Liver (tissue), 9 donors: ENCODE measurements around the gene AGTPBP1. TPM values are rescaled to one million over a fixed set of nuclear protein-coding genes. Genes with fewer than 3 reads are reported as not detected.
"Not testable (repeated sequence)": the region's sequence is repeated elsewhere in the genome, so short reads cannot be mapped to it uniquely, and the experiment has no call there.

Experiments
- DNase-seq: peaks from one replicate; pipeline ENCODE4 v3.0.0-alpha.2; 2017; ENCODE audit warnings: low spot score
- H3K27ac ChIP-seq, 2 donors: one replicate each; pipeline ENCODE4 v1.7.0; 2013; ENCODE audit warnings: inconsistent platforms in 2 of 2, low read length in 2 of 2, control low read depth in 1 of 2, low read depth in 1 of 2, mild to moderate bottlenecking in 1 of 2
- H3K27me3 ChIP-seq, 4 donors: one replicate each; pipeline versions ENCODE4 v1.6.1 to v1.7.0; 2013; ENCODE audit warnings: low read length in 3 of 4, inconsistent platforms in 1 of 4, mild to moderate bottlenecking in 1 of 4, moderate library complexity in 1 of 4; ENCODE audit not compliant: control insufficient read depth in 4 of 4, insufficient read depth in 4 of 4
- H3K36me3 ChIP-seq, 4 donors: one replicate each; pipeline versions ENCODE4 v1.6.1 to v1.7.0; 2013; ENCODE audit warnings: low read length in 3 of 4, mild to moderate bottlenecking in 3 of 4, low read depth in 1 of 4, moderate library complexity in 1 of 4; ENCODE audit not compliant: control insufficient read depth in 4 of 4, insufficient read depth in 3 of 4
- H3K4me1 ChIP-seq, 4 donors: one replicate each; pipeline versions ENCODE4 v1.6.1 to v1.7.0; 2013; ENCODE audit warnings: low read length in 3 of 4, mild to moderate bottlenecking in 3 of 4, moderate library complexity in 1 of 4; ENCODE audit not compliant: control insufficient read depth in 4 of 4, insufficient read depth in 4 of 4
- H3K4me3 ChIP-seq, 3 donors: one replicate each; pipeline versions ENCODE4 v1.6.1 to v1.7.0; 2013; ENCODE audit warnings: low read length in 3 of 3, control low read depth in 1 of 3, low read depth in 1 of 3, mild to moderate bottlenecking in 1 of 3
- H3K9ac ChIP-seq, 2 donors: one replicate each; pipeline ENCODE4 v1.7.0; 2013; ENCODE audit warnings: low read length in 2 of 2, mild to moderate bottlenecking in 2 of 2, moderate library complexity in 2 of 2, control low read depth in 1 of 2, low read depth in 1 of 2
- H3K9me3 ChIP-seq, 4 donors: one replicate each; pipeline versions ENCODE4 v1.6.1 to v1.7.0; 2013; ENCODE audit warnings: low read length in 3 of 4; ENCODE audit not compliant: control insufficient read depth in 4 of 4
- CTCF ChIP-seq: fragments of 150-350 bp; IDR thresholded peaks from 2 replicates; pipeline ENCODE4 v1.5.1; 2017; ENCODE audit warnings: improper control_type of control experiment, low read depth, low read length; ENCODE audit not compliant: missing input control
- HNF4A ChIP-seq, 2 donors: conservative IDR thresholded peaks; 2 replicates each; pipeline ENCODE4 v1.6.1; 2016; ENCODE audit warnings: antibody characterized with exemption in 2 of 2, mild to moderate bottlenecking in 2 of 2
- RAD21 ChIP-seq, 2 donors: IDR thresholded peaks; 2 replicates each; pipeline ENCODE4 v1.6.1; 2016; ENCODE audit warnings: antibody characterized with exemption in 2 of 2, mild to moderate bottlenecking in 2 of 2
- WGBS: extraction: QIAGEN DNeasy Blood & Tissue Kit; methylation state at CpG from one replicate; pipeline ENCODE4 v1.1.7; 2013; 5-methylcytosine and 5-hydroxymethylcytosine counted together
- polyA plus RNA-seq, 2 donors: library from polyadenylated mRNA; stranded (reverse) in 1 of 2; unstranded in 1 of 2; fragments of 200-250 nt in 1 of 2; fragments of >200 nt in 1 of 2; fragmentation: Nextera tagmentation in 1 of 2; extraction: Ambion mirVana in 1 of 2; gene quantifications; one replicate each; pipeline versions ENCODE4 v1.2.1 to v1.2.3, GENCODE V29; 2013 to 2015
- total RNA-seq, 2 donors: library from RNA; depleted of rRNA; stranded (reverse); fragments of >200 nt; gene quantifications; one replicate each; pipeline ENCODE4 v1.2.3, GENCODE V29; 2014
- donor health status: healthy.
- donor health status: healthy.
- donor health status: healthy.
- donor health status: healthy.
- donor health status: healthy.

AGTPBP1 gene, protein sequence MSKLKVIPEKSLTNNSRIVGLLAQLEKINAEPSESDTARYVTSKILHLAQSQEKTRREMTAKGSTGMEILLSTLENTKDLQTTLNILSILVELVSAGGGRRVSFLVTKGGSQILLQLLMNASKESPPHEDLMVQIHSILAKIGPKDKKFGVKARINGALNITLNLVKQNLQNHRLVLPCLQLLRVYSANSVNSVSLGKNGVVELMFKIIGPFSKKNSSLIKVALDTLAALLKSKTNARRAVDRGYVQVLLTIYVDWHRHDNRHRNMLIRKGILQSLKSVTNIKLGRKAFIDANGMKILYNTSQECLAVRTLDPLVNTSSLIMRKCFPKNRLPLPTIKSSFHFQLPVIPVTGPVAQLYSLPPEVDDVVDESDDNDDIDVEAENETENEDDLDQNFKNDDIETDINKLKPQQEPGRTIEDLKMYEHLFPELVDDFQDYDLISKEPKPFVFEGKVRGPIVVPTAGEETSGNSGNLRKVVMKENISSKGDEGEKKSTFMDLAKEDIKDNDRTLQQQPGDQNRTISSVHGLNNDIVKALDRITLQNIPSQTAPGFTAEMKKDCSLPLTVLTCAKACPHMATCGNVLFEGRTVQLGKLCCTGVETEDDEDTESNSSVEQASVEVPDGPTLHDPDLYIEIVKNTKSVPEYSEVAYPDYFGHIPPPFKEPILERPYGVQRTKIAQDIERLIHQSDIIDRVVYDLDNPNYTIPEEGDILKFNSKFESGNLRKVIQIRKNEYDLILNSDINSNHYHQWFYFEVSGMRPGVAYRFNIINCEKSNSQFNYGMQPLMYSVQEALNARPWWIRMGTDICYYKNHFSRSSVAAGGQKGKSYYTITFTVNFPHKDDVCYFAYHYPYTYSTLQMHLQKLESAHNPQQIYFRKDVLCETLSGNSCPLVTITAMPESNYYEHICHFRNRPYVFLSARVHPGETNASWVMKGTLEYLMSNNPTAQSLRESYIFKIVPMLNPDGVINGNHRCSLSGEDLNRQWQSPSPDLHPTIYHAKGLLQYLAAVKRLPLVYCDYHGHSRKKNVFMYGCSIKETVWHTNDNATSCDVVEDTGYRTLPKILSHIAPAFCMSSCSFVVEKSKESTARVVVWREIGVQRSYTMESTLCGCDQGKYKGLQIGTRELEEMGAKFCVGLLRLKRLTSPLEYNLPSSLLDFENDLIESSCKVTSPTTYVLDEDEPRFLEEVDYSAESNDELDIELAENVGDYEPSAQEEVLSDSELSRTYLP
- 10 to 100 TPM in 1 of 2 donors, 1 to 10 TPM in 1; 8.8 to 14.4 TPM for total RNA-seq
- polyA plus RNA-seq = 1 to 10 TPM; 2.1 to 2.7 TPM

DNA sequence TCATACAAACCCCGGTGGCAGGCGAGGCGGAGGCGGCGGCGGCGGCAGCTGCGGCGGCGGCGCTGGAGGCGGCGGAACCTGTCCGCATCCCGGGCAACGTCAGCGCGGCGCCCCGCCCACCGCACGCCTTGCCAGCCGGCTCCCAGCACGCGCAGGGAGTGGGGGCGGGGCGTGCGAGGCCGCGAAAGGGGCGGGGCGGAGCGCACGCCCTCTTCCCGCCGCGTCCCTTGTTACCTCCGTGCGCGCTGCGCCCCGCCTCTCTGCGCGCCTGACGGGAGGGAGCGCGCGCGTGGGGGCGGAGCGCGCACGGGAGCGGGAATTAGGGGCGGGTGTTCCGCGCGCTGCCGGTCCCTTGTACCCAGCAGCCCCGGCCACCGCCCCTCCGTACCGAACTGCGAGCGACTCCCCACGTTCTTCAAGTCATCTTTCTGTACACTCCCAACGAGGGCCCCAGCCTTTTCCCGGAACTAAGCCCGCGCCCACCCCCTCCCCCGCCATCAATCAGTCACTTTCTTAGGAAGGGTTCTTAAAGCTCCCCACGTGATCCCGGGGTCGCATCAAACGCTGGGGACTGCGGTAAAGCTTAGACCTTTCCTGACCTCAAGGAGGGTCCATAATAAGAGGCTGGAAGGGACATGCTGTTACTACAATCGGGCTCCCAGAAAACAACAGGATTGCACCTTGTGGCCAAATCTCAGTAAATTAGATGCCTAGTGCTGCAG, at the start of gene AGTPBP1:
TSS of gene AGTPBP1 (minus strand) at position 80 of the 722 bp plus-strand sequence. CDS start 29,421 bp downstream, outside the sequence.
- TF ChIP-seq CTCF (peak; percentile 2), HNF4A (conservative IDR thresholded peaks at IDR 0.05) (no peak)
- peak; percentile 98 for DNase-seq
- H3K36me3 ChIP-seq = no peaks in the 10 kb centered on the region
- H3K9me3 ChIP-seq = no peaks in the 10 kb centered on the region
- peak within 1 kb of the TSS; percentile 84 to 89 for H3K9ac ChIP-seq
- peaks cover 3 to 15% (median 4%) of the 10 kb centered on the region in 4 donors for H3K4me1 ChIP-seq
- peak within 1 kb of the TSS; percentile 81 to 85 for H3K27ac ChIP-seq
- H3K27me3 ChIP-seq = peaks cover 0 to 2% (median 0%) of the 10 kb centered on the region in 4 donors
- under 1% methylated on average over 77 of the region's 77 CpGs for WGBS
- H3K4me3 ChIP-seq = peak within 1 kb of the TSS; percentile 88 to 93 (median 89)

DNA sequence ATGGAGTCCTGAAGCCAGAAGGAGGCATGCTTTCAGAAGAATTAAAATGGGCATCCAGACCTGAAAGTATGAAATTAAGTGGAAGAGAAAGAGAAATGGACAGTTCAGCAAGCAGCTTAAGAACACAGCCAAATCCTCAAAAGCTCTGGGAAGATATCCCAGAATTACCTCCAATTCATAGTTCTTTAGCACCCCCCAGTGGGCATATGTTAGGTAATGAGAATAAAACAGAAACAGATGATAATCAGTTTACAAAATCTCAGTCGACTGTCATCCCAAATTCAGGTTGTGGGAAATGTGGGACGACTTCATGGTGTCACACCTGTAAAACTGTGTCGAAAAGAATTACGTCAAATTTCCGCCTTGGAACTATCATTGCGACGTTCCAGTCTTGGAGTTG, 44.4 kb upstream of the AGTPBP1 start:
- peak; percentile 54 to 60 for TF ChIP-seq RAD21 (IDR thresholded peaks at IDR 0.05)
- H3K27ac ChIP-seq, H3K4me1 ChIP-seq, H3K27me3 ChIP-seq, H3K9me3 ChIP-seq, H3K36me3 ChIP-seq, DNase-seq, H3K9ac ChIP-seq, H3K4me3 ChIP-seq: not testable (repeated sequence)
- WGBS = 15% methylated on average over 6 of the region's 7 CpGs

DNA sequence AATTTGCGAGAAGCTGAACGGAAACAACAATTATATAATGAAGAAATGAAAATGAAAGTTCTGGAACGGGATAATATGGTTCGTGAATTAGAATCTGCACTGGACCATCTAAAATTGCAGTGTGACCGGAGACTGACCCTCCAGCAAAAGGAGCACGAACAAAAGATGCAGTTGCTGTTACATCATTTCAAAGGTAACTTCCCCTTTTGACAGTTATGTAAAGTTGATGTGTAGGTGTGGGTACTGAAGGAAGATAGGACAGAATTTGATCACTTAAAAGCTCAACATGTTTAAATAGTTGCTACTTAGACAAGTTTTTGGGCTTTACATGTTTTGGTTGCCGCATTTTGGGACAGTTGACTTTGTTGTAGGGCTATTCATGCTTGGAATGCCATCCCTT, 32.1 kb upstream of the AGTPBP1 start:
- not testable (repeated sequence) for H3K27me3 ChIP-seq, H3K27ac ChIP-seq, DNase-seq, H3K4me3 ChIP-seq, H3K4me1 ChIP-seq, H3K36me3 ChIP-seq, H3K9ac ChIP-seq, H3K9me3 ChIP-seq
- 85% methylated on average over 7 of the region's 7 CpGs for WGBS

DNA sequence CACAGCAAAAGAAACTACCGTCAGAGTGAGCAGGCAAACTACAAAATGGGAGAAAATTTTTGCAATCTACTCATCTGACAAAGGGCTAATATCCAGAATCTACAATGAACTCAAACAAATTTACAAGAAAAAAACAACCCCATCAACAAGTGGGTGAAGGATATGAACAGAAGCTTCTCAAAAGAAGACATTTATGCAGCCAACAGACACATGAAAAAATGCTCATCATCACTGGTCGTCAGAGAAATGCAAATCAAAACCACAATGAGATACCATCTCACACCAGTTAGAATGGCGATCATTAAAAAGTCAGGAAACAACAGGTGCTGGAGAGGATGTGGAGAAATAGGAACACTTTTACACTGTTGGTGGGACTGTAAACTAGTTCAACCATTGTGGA, 20.0 kb upstream of the AGTPBP1 start:
- WGBS = 60% methylated on average over 2 of the region's 3 CpGs
- H3K27ac ChIP-seq, H3K9me3 ChIP-seq, H3K4me1 ChIP-seq, H3K27me3 ChIP-seq, H3K4me3 ChIP-seq, DNase-seq, H3K9ac ChIP-seq, H3K36me3 ChIP-seq: not testable (repeated sequence)

DNA sequence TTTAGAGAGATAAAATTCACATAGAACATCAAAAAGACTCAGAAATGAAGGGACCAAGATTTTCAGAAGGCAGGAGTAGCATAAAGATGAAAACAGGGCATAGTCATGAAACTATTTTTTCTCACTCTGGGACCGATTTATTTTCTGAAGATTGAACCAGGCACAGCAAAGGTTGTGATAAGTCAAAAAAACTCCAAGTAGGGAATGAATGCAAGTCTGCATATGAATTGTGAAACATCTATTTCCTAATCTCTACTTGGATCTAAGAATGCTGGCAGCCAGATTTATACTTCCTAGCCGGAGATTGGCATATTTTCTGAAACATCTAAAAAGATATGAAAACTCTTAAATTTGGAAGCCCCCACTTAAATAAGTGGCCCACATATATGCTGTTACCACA, 16.0 kb upstream of the AGTPBP1 start:
- 83% methylated on average over 2 of the region's 2 CpGs for WGBS
- H3K27me3 ChIP-seq, DNase-seq, H3K9ac ChIP-seq, H3K9me3 ChIP-seq, H3K36me3 ChIP-seq, H3K27ac ChIP-seq, H3K4me3 ChIP-seq, H3K4me1 ChIP-seq: not testable (repeated sequence)

- DNase-seq, H3K36me3 ChIP-seq, H3K4me1 ChIP-seq, H3K27ac ChIP-seq, H3K9ac ChIP-seq, H3K4me3 ChIP-seq, H3K9me3 ChIP-seq, H3K27me3 ChIP-seq: not testable (repeated sequence)
- 78% methylated on average over 1 of the region's 1 CpG for WGBS
Observed at GRCh38 chr9:85756216-85756615, 14.5 kb upstream of the AGTPBP1 start.
